ENCODE results near the gene RERGL. TPM values are rescaled to one million over a fixed set of nuclear protein-coding genes. Genes with fewer than 3 reads are reported as not detected.

The RERGL gene
- total and polyA plus RNA-seq, 2 donors (not counting 1 experiment from before 2014, with no cell fraction given): 0.09 TPM; not detected in 1

- Histone ChIP-seq H3K4me2 (ENCODE audit: extremely low read depth, insufficient read depth, low read length) (no peak overlapping the region), H3K9ac (ENCODE audit: insufficient read depth, low read length) (no peak overlapping the region), H3K79me2 (ENCODE audit: control insufficient read depth, insufficient read depth, low read length) (no peaks in the 10 kb centered on the region), H3K27ac (ENCODE audit: insufficient read depth, low read length) (no peak overlapping the region), H3K27me3 (ENCODE audit: control insufficient read depth, insufficient read depth, low read length) (no peaks in the 10 kb centered on the region), H3K4me3 (replicated peaks in 1 of 4; ENCODE audit: control extremely low read depth in 1 of 4, insufficient read depth in 1 of 4, low read depth in 3 of 4, low read length in 4 of 4) (no peak overlapping the region), H3K4me1 (ENCODE audit: control insufficient read depth, extremely low read depth, insufficient read depth, low read length) (no peaks in the 10 kb centered on the region), H3K9me3 (ENCODE audit: control insufficient read depth, insufficient read depth, low read depth, low read length) (no peaks in the 10 kb centered on the region), H3K36me3 (ENCODE audit: control insufficient read depth, insufficient read depth, low read length) (no peaks in the 10 kb centered on the region), H2AFZ (ENCODE audit: low read length) (no peak overlapping the region), H4K20me1 (ENCODE audit: control insufficient read depth, extremely low read depth, insufficient read depth, low read length) (no peaks in the 10 kb centered on the region)
- no peak for DNase-seq (ENCODE audit: low read depth in 2 of 2)
- TF ChIP-seq EZH2 (IDR thresholded peaks at IDR 0.05; ENCODE audit: low read length, missing control alignments): no peak
- no peak for TF ChIP-seq CTCF (conservative IDR thresholded peaks at IDR 0.05 in 1 of 2, IDR thresholded peaks at IDR 0.05 in 1 of 2; ENCODE audit: low read depth in 1 of 2, low read length in 2 of 2)
These were observed 16.0 kb downstream of the RERGL start for GRCh38 chr12:18074001-18074400.

GRCh38 chr12:18072723-18073122, 17.3 kb downstream of the RERGL start:
- no peaks in the 10 kb centered on the region for H3K4me1 ChIP-seq (ENCODE audit: control insufficient read depth, extremely low read depth, insufficient read depth, low read length)
- no peak overlapping the region for H3K4me2 ChIP-seq (ENCODE audit: extremely low read depth, insufficient read depth, low read length)
- H3K27ac ChIP-seq (ENCODE audit: insufficient read depth, low read length): no peak overlapping the region
- no peak overlapping the region for H3K9ac ChIP-seq (ENCODE audit: insufficient read depth, low read length)
- no peaks in the 10 kb centered on the region for H3K79me2 ChIP-seq (ENCODE audit: control insufficient read depth, insufficient read depth, low read length)
- no peaks in the 10 kb centered on the region for H4K20me1 ChIP-seq (ENCODE audit: control insufficient read depth, extremely low read depth, insufficient read depth, low read length)
- no peak overlapping the region for H2AFZ ChIP-seq (ENCODE audit: low read length)
- H3K27me3 ChIP-seq (ENCODE audit: control insufficient read depth, insufficient read depth, low read length): no peaks in the 10 kb centered on the region
- TF ChIP-seq CTCF (conservative IDR thresholded peaks at IDR 0.05 in 1 of 2, IDR thresholded peaks at IDR 0.05 in 1 of 2; ENCODE audit: low read depth in 1 of 2, low read length in 2 of 2): no peak
- no peak for TF ChIP-seq EZH2 (IDR thresholded peaks at IDR 0.05; ENCODE audit: low read length, missing control alignments)
- no peaks in the 10 kb centered on the region for H3K36me3 ChIP-seq (ENCODE audit: control insufficient read depth, insufficient read depth, low read length)
- no peak for DNase-seq (ENCODE audit: low read depth in 2 of 2)
- no peaks in the 10 kb centered on the region for H3K9me3 ChIP-seq (ENCODE audit: control insufficient read depth, insufficient read depth, low read depth, low read length)
- no peak overlapping the region for H3K4me3 ChIP-seq (replicated peaks in 1 of 4; ENCODE audit: control extremely low read depth in 1 of 4, insufficient read depth in 1 of 4, low read depth in 3 of 4, low read length in 4 of 4)

GRCh38 chr12:18071336-18071735, 18.7 kb downstream of the RERGL start:
- no peak overlapping the region for H3K27ac ChIP-seq (ENCODE audit: insufficient read depth, low read length)

More at GRCh38 chr12:18071336-18071735, 18.7 kb downstream of the RERGL start:
- Histone ChIP-seq H3K9ac (ENCODE audit: insufficient read depth, low read length) (no peak overlapping the region), H3K4me1 (ENCODE audit: control insufficient read depth, extremely low read depth, insufficient read depth, low read length) (no peaks in the 10 kb centered on the region), H3K27me3 (ENCODE audit: control insufficient read depth, insufficient read depth, low read length) (no peaks in the 10 kb centered on the region), H3K9me3 (ENCODE audit: control insufficient read depth, insufficient read depth, low read depth, low read length) (no peaks in the 10 kb centered on the region), H3K4me2 (ENCODE audit: extremely low read depth, insufficient read depth, low read length) (no peak overlapping the region), H3K36me3 (ENCODE audit: control insufficient read depth, insufficient read depth, low read length) (no peaks in the 10 kb centered on the region), H4K20me1 (ENCODE audit: control insufficient read depth, extremely low read depth, insufficient read depth, low read length) (no peaks in the 10 kb centered on the region), H3K79me2 (ENCODE audit: control insufficient read depth, insufficient read depth, low read length) (no peaks in the 10 kb centered on the region), H3K4me3 (replicated peaks in 1 of 4; ENCODE audit: control extremely low read depth in 1 of 4, insufficient read depth in 1 of 4, low read depth in 3 of 4, low read length in 4 of 4) (no peak overlapping the region), H2AFZ (ENCODE audit: low read length) (no peak overlapping the region)
- DNase-seq (ENCODE audit: low read depth in 2 of 2): no peak
- no peak for TF ChIP-seq CTCF (conservative IDR thresholded peaks at IDR 0.05 in 1 of 2, IDR thresholded peaks at IDR 0.05 in 1 of 2; ENCODE audit: low read depth in 1 of 2, low read length in 2 of 2)

Data from fibroblast of lung (primary cell).